Mucosa of rectum (tissue), 2 donors: ENCODE measurements around the gene FBXO39.
"Not testable (repeated sequence)": the region's sequence is repeated elsewhere in the genome, so short reads cannot be mapped to it uniquely, and the experiment has no call there.

Experiments used
- H3K27ac ChIP-seq, 2 donors: one replicate each; pipeline ENCODE4 v1.7.0; 2013; ENCODE audit warnings: inconsistent platforms in 2 of 2, low read depth in 2 of 2, low read length in 2 of 2
- H3K27me3 ChIP-seq, 2 donors: one replicate each; pipeline ENCODE4 v1.7.0; 2013; ENCODE audit warnings: low read length in 2 of 2; ENCODE audit not compliant: control insufficient read depth in 2 of 2, insufficient read depth in 2 of 2
- H3K36me3 ChIP-seq, 2 donors: one replicate each; pipeline ENCODE4 v1.7.0; 2013; ENCODE audit warnings: low read length in 2 of 2; ENCODE audit not compliant: control insufficient read depth in 2 of 2, insufficient read depth in 2 of 2
- H3K4me1 ChIP-seq, 2 donors: one replicate each; pipeline ENCODE4 v1.7.0; 2013; ENCODE audit warnings: low read length in 2 of 2, mild to moderate bottlenecking in 1 of 2; ENCODE audit not compliant: control insufficient read depth in 2 of 2, insufficient read depth in 2 of 2
- H3K4me3 ChIP-seq, 2 donors: one replicate each; pipeline ENCODE4 v1.7.0; 2013; ENCODE audit warnings: low read length in 2 of 2
- H3K9ac ChIP-seq, 2 donors: one replicate each; pipeline ENCODE4 v1.7.0; 2013; ENCODE audit warnings: low read length in 2 of 2, low read depth in 1 of 2, mild to moderate bottlenecking in 1 of 2
- H3K9me3 ChIP-seq, 2 donors: one replicate each; pipeline ENCODE4 v1.7.0; 2013; ENCODE audit warnings: low read length in 2 of 2; ENCODE audit not compliant: control insufficient read depth in 2 of 2
- donor health status: healthy.
- donor health status: Normal muscosa, but diverticular disease.

FBXO39 gene

GRCh38 chr17:6756425-6757031 lies 19.5 kb upstream of the FBXO39 start:
- no peaks in the 10 kb centered on the region for H3K9me3 ChIP-seq
- H3K36me3 ChIP-seq = peaks cover 15 to 20% of the 10 kb centered on the region in 2 donors
- peaks cover 5 to 8% of the 10 kb centered on the region in 2 donors for H3K4me1 ChIP-seq
- peak overlapping the region; percentile 79 to 93 for H3K4me3 ChIP-seq
- H3K27ac ChIP-seq = peak overlapping the region; percentile 69 to 90
- H3K9ac ChIP-seq = peak overlapping the region; percentile 67 to 83
- no peaks in the 10 kb centered on the region for H3K27me3 ChIP-seq

- H3K36me3 ChIP-seq = peaks cover 25 to 30% of the 10 kb centered on the region in 2 donors
- peaks cover 5 to 8% of the 10 kb centered on the region in 2 donors for H3K4me1 ChIP-seq
- no peak overlapping the region for H3K9ac ChIP-seq
- H3K9me3 ChIP-seq = no peaks in the 10 kb centered on the region
- no peak overlapping the region for H3K4me3 ChIP-seq
- H3K27ac ChIP-seq = no peak overlapping the region
- no peaks in the 10 kb centered on the region for H3K27me3 ChIP-seq
These were observed 18.3 kb upstream of the FBXO39 start for GRCh38 chr17:6757747-6758146.

- no peak overlapping the region for H3K9ac ChIP-seq
- no peak overlapping the region for H3K4me3 ChIP-seq
- no peaks in the 10 kb centered on the region for H3K9me3 ChIP-seq
- H3K4me1 ChIP-seq = no peaks in the 10 kb centered on the region
- no peaks in the 10 kb centered on the region for H3K27me3 ChIP-seq
- H3K36me3 ChIP-seq = peaks cover 49 to 51% of the 10 kb centered on the region in 2 donors
- H3K27ac ChIP-seq = no peak overlapping the region
These were observed 14.2 kb upstream of the FBXO39 start for GRCh38 chr17:6761779-6762178.

GRCh38 chr17:6768447-6768846 lies 7.6 kb upstream of the FBXO39 start:
- H3K4me1 ChIP-seq = no peaks in the 10 kb centered on the region
- no peak overlapping the region for H3K4me3 ChIP-seq
- H3K9ac ChIP-seq = no peak overlapping the region
- H3K36me3 ChIP-seq = peaks cover 68 to 71% of the 10 kb centered on the region in 2 donors
- H3K27me3 ChIP-seq = no peaks in the 10 kb centered on the region
- peaks cover 0 to 3% of the 10 kb centered on the region in 2 donors for H3K9me3 ChIP-seq
- H3K27ac ChIP-seq = no peak overlapping the region

GRCh38 chr17:6772016-6772415 lies 4.0 kb upstream of the FBXO39 start:
- Histone ChIP-seq H3K4me3 (no peak overlapping the region), H3K9me3 (peaks cover 0 to 5% of the 10 kb centered on the region in 2 donors), H3K27me3 (no peaks in the 10 kb centered on the region), H3K4me1 (no peaks in the 10 kb centered on the region), H3K9ac (no peak overlapping the region), H3K36me3 (peaks cover 42 to 52% of the 10 kb centered on the region in 2 donors), H3K27ac (no peak overlapping the region)

- not testable (repeated sequence) for H3K27me3 ChIP-seq, H3K4me3 ChIP-seq, H3K27ac ChIP-seq, H3K4me1 ChIP-seq, H3K9me3 ChIP-seq, H3K9ac ChIP-seq
- peaks cover 22 to 34% of the 10 kb centered on the region in 2 donors for H3K36me3 ChIP-seq
These were observed 1.1 kb upstream of the FBXO39 start for GRCh38 chr17:6774906-6775305.

- H3K27ac ChIP-seq = no peak overlapping the region
- H3K4me1 ChIP-seq = no peaks in the 10 kb centered on the region
- H3K9ac ChIP-seq = no peak overlapping the region
- H3K27me3 ChIP-seq = peaks cover 4 to 9% of the 10 kb centered on the region in 2 donors
- peaks cover 0 to 2% of the 10 kb centered on the region in 2 donors for H3K9me3 ChIP-seq
- no peaks in the 10 kb centered on the region for H3K36me3 ChIP-seq
- no peak overlapping the region for H3K4me3 ChIP-seq
These were observed 3.4 kb downstream of the FBXO39 start for GRCh38 chr17:6779411-6779810.

- Histone ChIP-seq H3K36me3 (no peaks in the 10 kb centered on the region), H3K27ac (no peak overlapping the region), H3K9me3 (peaks cover 0 to 2% of the 10 kb centered on the region in 2 donors), H3K4me3 (no peak overlapping the region), H3K4me1 (no peaks in the 10 kb centered on the region), H3K9ac (no peak overlapping the region), H3K27me3 (peaks cover 4 to 9% of the 10 kb centered on the region in 2 donors)
These were observed 4.0 kb downstream of the FBXO39 start for GRCh38 chr17:6780001-6780400.

GRCh38 chr17:6780886-6781285 lies 4.9 kb downstream of the FBXO39 start:
- no peaks in the 10 kb centered on the region for H3K4me1 ChIP-seq
- H3K9me3 ChIP-seq = no peaks in the 10 kb centered on the region
- peaks cover 4 to 9% of the 10 kb centered on the region in 2 donors for H3K27me3 ChIP-seq
- H3K27ac ChIP-seq = no peak overlapping the region
- H3K4me3 ChIP-seq = no peak overlapping the region
- H3K9ac ChIP-seq = no peak overlapping the region
- H3K36me3 ChIP-seq = no peaks in the 10 kb centered on the region

GRCh38 chr17:6782244-6782643 lies 6.2 kb downstream of the FBXO39 start:
- peaks cover 4 to 11% of the 10 kb centered on the region in 2 donors for H3K27me3 ChIP-seq

More at GRCh38 chr17:6782244-6782643, 6.2 kb downstream of the FBXO39 start:
- Histone ChIP-seq H3K36me3 (no peaks in the 10 kb centered on the region), H3K27ac (no peak overlapping the region), H3K4me3 (no peak overlapping the region), H3K4me1 (no peaks in the 10 kb centered on the region), H3K9me3 (no peaks in the 10 kb centered on the region), H3K9ac (no peak overlapping the region)
